H1 (cell line): Measurements from ENCODE around the gene CACNA2D3. TPM values are rescaled to one million over a fixed set of nuclear protein-coding genes. Genes with fewer than 3 reads are reported as not detected.

ENCODE experiments used
- CTCF ChIA-PET: fragments of 300-600 bp; sonication (Branson Sonifier 250); formaldehyde crosslinking; loops from one replicate; lab custom pipeline; 2021; ENCODE audit not compliant: partially characterized antibody; lab: Charles Lee
- POLR2A ChIA-PET: fragments of 300-600 bp; sonication (Branson Sonifier 250); formaldehyde crosslinking; loops from one replicate; lab custom pipeline; 2021; ENCODE audit warnings: inconsistent platforms; ENCODE audit not compliant: partially characterized antibody; lab: Charles Lee
- DNase-seq, 2 experiments: peaks; one replicate each; pipeline versions ENCODE4 v3.0.0 to v3.0.0-alpha.2; 2010 to 2022; ENCODE audit warnings: low spot score in 2 of 2, low read depth in 1 of 2, mixed read lengths in 1 of 2
- FAIRE-seq: peaks from 2 replicates; lab custom pipeline; 2011; peaks lifted over from hg19 to GRCh38; lab: Jason Lieb, UNC
- H2AFZ ChIP-seq: 2 replicates; pipeline ENCODE4 v1.8.1; 2012; ENCODE audit warnings: low read length, inconsistent platforms
- H2AK5ac ChIP-seq: 2 replicates; pipeline ENCODE4 v1.6.1; 2013; ENCODE audit warnings: low read depth, low read length
- H2BK120ac ChIP-seq: replicated peaks from 2 replicates; pipeline ENCODE3; 2013; ENCODE audit warnings: low read depth, low read length, inconsistent platforms
- H2BK12ac ChIP-seq: 2 replicates; pipeline ENCODE4 v1.6.1; 2013; ENCODE audit warnings: low read depth, low read length
- H2BK15ac ChIP-seq: 2 replicates; pipeline ENCODE4 v1.6.1; 2013; ENCODE audit warnings: low read length
- H2BK20ac ChIP-seq: 2 replicates; pipeline ENCODE4 v1.6.1; 2013; ENCODE audit warnings: low read length
- H2BK5ac ChIP-seq: 2 replicates; pipeline ENCODE4 v1.6.1; 2013; ENCODE audit warnings: low read depth, low read length
- H3K14ac ChIP-seq: 2 replicates; pipeline ENCODE4 v1.6.1; 2013; ENCODE audit warnings: inconsistent platforms; ENCODE audit not compliant: insufficient read length
- H3K18ac ChIP-seq: 2 replicates; pipeline ENCODE4 v1.6.1; 2013; ENCODE audit warnings: low read length; ENCODE audit errors: extremely low read depth
- H3K23ac ChIP-seq: 2 replicates; pipeline ENCODE4 v1.6.1; 2013; ENCODE audit warnings: inconsistent platforms; ENCODE audit not compliant: insufficient read length
- H3K23me2 ChIP-seq: 2 replicates; pipeline ENCODE4 v1.6.1; 2013; ENCODE audit warnings: low read depth, low read length
- H3K27ac ChIP-seq: 2 replicates; pipeline ENCODE4 v1.6.1; 2011; ENCODE audit warnings: low read depth, low read length, inconsistent platforms
- H3K27me3 ChIP-seq, 4 experiments: replicated peaks in 1 of 4; 1 replicate in 1 of 4; 2 replicates in 3 of 4; pipeline versions ENCODE4 v1.6.1 to v1.8.1; 2011 to 2013; ENCODE audit warnings: low read length in 3 of 4, mild to moderate bottlenecking in 3 of 4, inconsistent platforms in 2 of 4, mixed read lengths in 2 of 4, moderate library complexity in 1 of 4; ENCODE audit not compliant: control insufficient read depth in 3 of 4, insufficient read depth in 3 of 4; ENCODE audit errors: extremely low read depth in 1 of 4
- H3K36me3 ChIP-seq, 4 experiments: 2 replicates each; pipeline versions ENCODE4 v1.6.1 to v1.8.1; 2011 to 2013; ENCODE audit warnings: mild to moderate bottlenecking in 4 of 4, low read length in 3 of 4, moderate library complexity in 2 of 4, control low read depth in 1 of 4, inconsistent platforms in 1 of 4; ENCODE audit not compliant: insufficient read depth in 4 of 4, control insufficient read depth in 2 of 4
- H3K4ac ChIP-seq: replicated peaks from 2 replicates; pipeline ENCODE3; 2013; ENCODE audit warnings: low read length, low read depth, mixed read lengths, inconsistent platforms; ENCODE audit not compliant: insufficient read length
- H3K4me1 ChIP-seq, 4 experiments: replicated peaks in 1 of 4; 1 replicate in 1 of 4; 2 replicates in 3 of 4; pipeline versions ENCODE4 v1.6.1 to v1.8.1; 2011 to 2013; ENCODE audit warnings: low read length in 3 of 4, inconsistent platforms in 2 of 4, mixed read lengths in 1 of 4; ENCODE audit not compliant: insufficient read depth in 4 of 4, control insufficient read depth in 3 of 4
- H3K4me2 ChIP-seq, 2 experiments: 2 replicates each; pipeline versions ENCODE4 v1.6.1 to v1.8.1; 2011 to 2013; ENCODE audit warnings: low read depth in 2 of 2, low read length in 2 of 2, control low read depth in 1 of 2, inconsistent platforms in 1 of 2, mild to moderate bottlenecking in 1 of 2; ENCODE audit not compliant: insufficient read depth in 1 of 2
- H3K4me3 ChIP-seq, 4 experiments: fragments of 200-600, 300-600 bp in 1 of 4; sonication (generic), shearing (Covaris generic), sonication (Bioruptor Twin) in 1 of 4; 2 replicates each; pipeline versions ENCODE4 v1.5.1 to v1.8.1; 2011 to 2016; ENCODE audit warnings: low read length in 4 of 4, low read depth in 3 of 4, control low read depth in 2 of 4, inconsistent platforms in 2 of 4, mild to moderate bottlenecking in 2 of 4, mixed read lengths in 1 of 4, moderate library complexity in 1 of 4; ENCODE audit not compliant: insufficient read depth in 2 of 4; ENCODE audit errors: extremely low read depth in 1 of 4
- H3K56ac ChIP-seq: replicated peaks from 2 replicates; pipeline ENCODE3; 2013; ENCODE audit warnings: low read depth, mild to moderate bottlenecking, mixed read lengths, low read length, inconsistent platforms; ENCODE audit not compliant: insufficient read length
- H3K79me1 ChIP-seq: 2 replicates; pipeline ENCODE4 v1.6.1; 2013; ENCODE audit warnings: low read depth, low read length, control low read depth
- H3K79me2 ChIP-seq, 2 experiments: 2 replicates each; pipeline versions ENCODE4 v1.6.1 to v1.8.1; 2012 to 2013; ENCODE audit warnings: low read length in 2 of 2, mild to moderate bottlenecking in 2 of 2, inconsistent platforms in 1 of 2; ENCODE audit not compliant: insufficient read depth in 2 of 2, control insufficient read depth in 1 of 2
- H3K9ac ChIP-seq, 4 experiments: replicated peaks in 1 of 4; 1 replicate in 1 of 4; 2 replicates in 3 of 4; pipeline versions ENCODE4 v1.6.1 to v1.8.1; 2011 to 2013; ENCODE audit warnings: low read depth in 3 of 4, low read length in 3 of 4, control low read depth in 2 of 4, mild to moderate bottlenecking in 2 of 4, moderate library complexity in 2 of 4, inconsistent platforms in 1 of 4; ENCODE audit errors: extremely low read depth in 1 of 4
- H3K9me3 ChIP-seq, 2 experiments: 2 replicates each; pipeline versions ENCODE4 v1.6.1 to v1.8.1; 2012 to 2013; ENCODE audit warnings: mild to moderate bottlenecking in 2 of 2, moderate library complexity in 2 of 2, control low read depth in 1 of 2, inconsistent platforms in 1 of 2, low read depth in 1 of 2, low read length in 1 of 2, mixed read lengths in 1 of 2; ENCODE audit not compliant: insufficient read depth in 2 of 2
- H4K20me1 ChIP-seq, 2 experiments: replicated peaks in 1 of 2; 2 replicates each; pipeline versions ENCODE3 to v1.8.1; 2011 to 2013; ENCODE audit warnings: inconsistent platforms in 2 of 2, low read length in 2 of 2, mild to moderate bottlenecking in 1 of 2; ENCODE audit not compliant: insufficient read depth in 2 of 2, control insufficient read depth in 1 of 2
- H4K5ac ChIP-seq: 2 replicates; pipeline ENCODE4 v1.6.1; 2013; ENCODE audit warnings: low read length, low read depth, mixed read lengths, inconsistent platforms; ENCODE audit not compliant: insufficient read length
- H4K8ac ChIP-seq: 2 replicates; pipeline ENCODE4 v1.8.0; 2013; ENCODE audit warnings: mild to moderate bottlenecking, moderate library complexity, low read length, inconsistent platforms; ENCODE audit not compliant: insufficient read depth; ENCODE audit errors: extremely low read depth
- H4K91ac ChIP-seq: replicated peaks from 2 replicates; pipeline ENCODE3; 2013; ENCODE audit warnings: low read length, mixed read lengths, inconsistent platforms; ENCODE audit not compliant: insufficient read length
- ASH2L ChIP-seq: fragments of 200-600, 300-600 bp; sonication (generic); IDR thresholded peaks from one replicate; pipeline ENCODE4 v1.7.1; 2017; ENCODE audit warnings: low read length
- BACH1 ChIP-seq: IDR thresholded peaks from 2 replicates; pipeline ENCODE4 v1.6.1; 2012; ENCODE audit warnings: low read length, improper control_type of control experiment
- FOSL1 ChIP-seq: IDR thresholded peaks from 2 replicates; pipeline ENCODE4 v1.6.1; 2011; ENCODE audit warnings: mild to moderate bottlenecking, low read depth, low read length, moderate library complexity; ENCODE audit not compliant: insufficient read depth
- HDAC2 ChIP-seq, 2 experiments: fragments of 300-600 bp in 1 of 2; sonication (generic) in 1 of 2; IDR thresholded peaks; 2 replicates each; pipeline ENCODE4 v1.6.1; 2011 to 2012; ENCODE audit warnings: low read depth in 2 of 2, low read length in 2 of 2, mild to moderate bottlenecking in 2 of 2, moderate library complexity in 2 of 2, borderline replicate concordance in 1 of 2, inconsistent platforms in 1 of 2
- POU5F1 ChIP-seq: IDR thresholded peaks from 2 replicates; pipeline ENCODE4 v1.6.1; 2011; ENCODE audit warnings: low read depth, mild to moderate bottlenecking, low read length, moderate library complexity
- RXRA ChIP-seq: IDR thresholded peaks from 2 replicates; pipeline ENCODE4 v1.6.1; 2011; ENCODE audit warnings: low read depth, mild to moderate bottlenecking, low read length, moderate library complexity; ENCODE audit not compliant: insufficient read depth
- SIN3A ChIP-seq, 2 experiments: IDR thresholded peaks in 1 of 2; conservative IDR thresholded peaks in 1 of 2; 2 replicates each; pipeline ENCODE4 v1.6.1; 2011 to 2012; ENCODE audit warnings: low read length in 2 of 2, improper control_type of control experiment in 1 of 2, low read depth in 1 of 2, mild to moderate bottlenecking in 1 of 2
- SIRT6 ChIP-seq: IDR thresholded peaks from one replicate; pipeline ENCODE4 v1.7.1; 2012; ENCODE audit warnings: low read length, inconsistent platforms
- SRF ChIP-seq: IDR thresholded peaks from 2 replicates; pipeline ENCODE4 v1.6.1; 2011; ENCODE audit warnings: mild to moderate bottlenecking, low read depth, low read length, moderate library complexity
- TAF7 ChIP-seq: optimal IDR thresholded peaks from 2 replicates; pipeline ENCODE3; 2011; ENCODE audit warnings: low read depth, mild to moderate bottlenecking, inconsistent platforms, low read length, moderate library complexity, borderline replicate concordance
- TEAD4 ChIP-seq: IDR thresholded peaks from 2 replicates; pipeline ENCODE4 v1.6.1; 2012; ENCODE audit warnings: low read depth, low read length, inconsistent platforms, mixed read lengths
- WGBS, 2 experiments: shearing (Covaris generic) in 1 of 2; methylation state at CpG; one replicate each; pipeline versions ENCODE4 v1.1.6 to v1.1.7; 2013 to 2015; ENCODE audit warnings: low lambda C conversion rate in 2 of 2, mixed read lengths in 2 of 2, inconsistent platforms in 1 of 2, low coverage in 1 of 2, missing lambda C conversion rate in 1 of 2; ENCODE audit not compliant: insufficient replicate concordance in 2 of 2, insufficient coverage in 1 of 2, insufficient read length in 1 of 2; ENCODE audit errors: extremely low coverage in 1 of 2, missing lambda C conversion rate in 1 of 2; 5-methylcytosine and 5-hydroxymethylcytosine counted together
- polyA plus RNA-seq, 7 experiments: library from polyadenylated mRNA; depleted of rRNA in 3 of 7; stranded (reverse) in 5 of 7; unstranded in 2 of 7; fragments of >200 nt in 5 of 7; fragments of 200-250 nt in 2 of 7; gene quantifications; 1 replicate in 5 of 7; 2 replicates in 1 of 7; 4 replicates in 1 of 7; pipeline versions ENCODE4 v1.2.1 to v1.2.3, GENCODE V29; 2011 to 2013; ENCODE audit warnings: missing spikeins in 2 of 7, mixed read lengths in 2 of 7
- total RNA-seq: library from RNA; stranded (reverse); fragmentation: NEBNext Ultra II Directional; extraction: Animal tissue kit (Norgen Biotek cat#: 25700); gene quantifications from 2 replicates; pipeline ENCODE4 v1.2.1, GENCODE V29; 2021

The CACNA2D3 gene
- total and polyA plus RNA-seq, 2 of the 8 experiments (the other 6 are each of a cell fraction or from before 2014, with no cell fraction given), result 1.5 to 1.8 TPM

GRCh38 chr3:54126551-54126950 lies 4.2 kb downstream of the CACNA2D3 start:
- 75% methylated on average over 7 of the region's 7 CpGs; no CpG with 5 or more reads in 1 of the 2 experiments for WGBS, 2 experiments
- H2AK5ac ChIP-seq, result no peak overlapping the region
- H3K79me2 ChIP-seq, result no peaks in the 10 kb centered on the region
- H3K9me3 ChIP-seq, result no peaks in the 10 kb centered on the region
- H3K4ac ChIP-seq, result no peak overlapping the region
- H4K91ac ChIP-seq, result no peak overlapping the region
- H3K23me2 ChIP-seq, result no peaks in the 10 kb centered on the region; the same call in 1 of the 2 replicates
- H4K20me1 ChIP-seq, result no peaks in the 10 kb centered on the region
- H4K8ac ChIP-seq, result no peak overlapping the region
- ChIA-PET POLR2A (no interaction called here), CTCF (no interaction called here)
- DNase-seq (no peak), FAIRE-seq (no peak)
- no peak overlapping the region for H2BK5ac ChIP-seq
- no peak overlapping the region for H2BK12ac ChIP-seq
- peaks cover 0 to 11% (median 1%) of the 10 kb centered on the region in 4 experiments; a peak in 4 of 7 replicates for H3K4me1 ChIP-seq
- H3K14ac ChIP-seq, result no peak overlapping the region
- H3K23ac ChIP-seq, result no peak overlapping the region
- no peak overlapping the region for H4K5ac ChIP-seq
- H3K4me2 ChIP-seq, result no peak overlapping the region
- no peak overlapping the region for H3K27ac ChIP-seq
- no peak overlapping the region for H2BK120ac ChIP-seq
- no peak overlapping the region for H3K18ac ChIP-seq
- no peaks in the 10 kb centered on the region for H3K79me1 ChIP-seq
- no peak overlapping the region for H3K9ac ChIP-seq
- H3K56ac ChIP-seq, result no peak overlapping the region
- H2BK15ac ChIP-seq, result no peak overlapping the region
- H3K36me3 ChIP-seq, result no peaks in the 10 kb centered on the region; a peak in 1 of 8 replicates
- H3K4me3 ChIP-seq, result no peak overlapping the region
- peaks cover 15 to 27% (median 23%) of the 10 kb centered on the region in 4 experiments for H3K27me3 ChIP-seq
- no peak for TF ChIP-seq FOSL1
- no peak for TF ChIP-seq SIRT6
- no peak for TF ChIP-seq TAF7
- TF ChIP-seq TEAD4, result no peak
- no peak for TF ChIP-seq SRF
- TF ChIP-seq ASH2L, result no peak
- TF ChIP-seq RXRA, result no peak
- TF ChIP-seq BACH1, result no peak
- no peak for TF ChIP-seq HDAC2 (IDR thresholded peaks at IDR 0.05; ENCODE audit: borderline replicate concordance in 1 of 2, low read depth in 2 of 2, low read length in 2 of 2)
- no peak for TF ChIP-seq POU5F1
- no peak for TF ChIP-seq SIN3A (conservative IDR thresholded peaks at IDR 0.05 in 1 of 2, IDR thresholded peaks at IDR 0.05 in 1 of 2; ENCODE audit: low read depth in 1 of 2, low read length in 2 of 2)
- H2BK20ac ChIP-seq, result no peak overlapping the region
- H2AFZ ChIP-seq, result no peak overlapping the region
